Stomach (tissue), 9 donors: ENCODE measurements around the gene ZDHHC5. TPM values are rescaled to one million over a fixed set of nuclear protein-coding genes. Genes with fewer than 3 reads are reported as not detected.

ENCODE experiments used
- DNase-seq, 2 donors: peaks; one replicate each; pipeline versions ENCODE4 v3.0.0 to v3.0.0-alpha.2; 2013 to 2019
- H3K27ac ChIP-seq, 5 donors: fragments of 200-600 bp in 4 of 5; sonication (generic) in 4 of 5; one replicate each; pipeline ENCODE4 v1.5.1; 2013 to 2019; ENCODE audit warnings: mild to moderate bottlenecking in 1 of 5, moderate library complexity in 1 of 5
- H3K27me3 ChIP-seq, 3 donors: fragments of 200-600 bp; sonication (generic); one replicate each; pipeline ENCODE4 v1.5.1; 2017 to 2019; ENCODE audit warnings: mixed run types in 1 of 3
- H3K36me3 ChIP-seq, 4 donors: fragments of 200-600 bp; sonication (generic); 1 replicate in 3 of 4; 2 replicates in 1 of 4; pipeline ENCODE4 v1.5.1; 2016 to 2019
- H3K4me1 ChIP-seq, 4 donors: fragments of 200-600 bp; sonication (generic); one replicate each; pipeline ENCODE4 v1.5.1; 2016 to 2019
- H3K4me3 ChIP-seq, 4 donors: fragments of 200-600 bp; sonication (generic) in 3 of 4; one replicate each; pipeline ENCODE4 v1.5.1; 2016 to 2019; ENCODE audit warnings: mild to moderate bottlenecking in 1 of 4
- H3K9me3 ChIP-seq, 4 donors: fragments of 200-600 bp; sonication (generic); one replicate each; pipeline ENCODE4 v1.5.1; 2016 to 2019
- CTCF ChIP-seq, 7 experiments: fragments of 450-650 bp in 4 of 7; fragments of 200-600 bp in 3 of 7; sonication (generic) in 3 of 7; IDR thresholded peaks; one replicate each; pipeline ENCODE4 v1.5.1; 2016 to 2019; ENCODE audit warnings: antibody characterized with exemption in 7 of 7, control low read depth in 2 of 7, mild to moderate bottlenecking in 1 of 7
- EP300 ChIP-seq: sonication (generic); formaldehyde crosslinking; IDR thresholded peaks from one replicate; pipeline ENCODE4 v1.6.1; 2017; ENCODE audit warnings: antibody characterized with exemption
- POLR2A ChIP-seq, 4 donors: fragments of 450-650 bp; IDR thresholded peaks; one replicate each; pipeline ENCODE4 v1.6.1; 2016; ENCODE audit warnings: antibody characterized with exemption in 4 of 4, control low read depth in 2 of 4, mild to moderate bottlenecking in 1 of 4, moderate library complexity in 1 of 4
- POLR2AphosphoS5 ChIP-seq, 3 donors: sonication (generic); formaldehyde crosslinking; IDR thresholded peaks; one replicate each; pipeline ENCODE4 v1.6.1; 2016; ENCODE audit warnings: antibody characterized with exemption in 3 of 3
- WGBS, 5 donors: extraction: QIAGEN DNeasy Blood & Tissue Kit in 3 of 5; methylation state at CpG; one replicate each; pipeline versions ENCODE4 v1.1.5 to v1.1.7; 2013 to 2018; 5-methylcytosine and 5-hydroxymethylcytosine counted together
- intact Hi-C: fragments of 100-400 bp; cut with DNase I; formaldehyde crosslinking; loops from one replicate; pipeline ENCODE4 v1.15.1; 2023; ENCODE audit warnings: low total_unique reads
- polyA plus RNA-seq, 3 donors: library from polyadenylated mRNA; stranded (reverse); fragments of 200-250 nt; gene quantifications; one replicate each; pipeline ENCODE4 v1.2.3, GENCODE V29; 2013
- total RNA-seq, 5 donors: library from RNA; depleted of rRNA; stranded (reverse); fragments of >200 nt; gene quantifications; one replicate each; pipeline versions ENCODE4 v1.1.0 to v1.2.3, GENCODE V29; 2014 to 2016
- donor health status: healthy with polysubstance abuse.
- donor health status: Bipolar disorder and iron deficiency.
- donor health status: healthy.

Gene ZDHHC5
- total and polyA plus RNA-seq, 8 donors: 11.2 to 72.8 (median 28.7) TPM

GRCh38 chr11:57630171-57630570, 37.7 kb upstream of the ZDHHC5 start:
- peaks cover 0 to 3% (median 0%) of the 10 kb centered on the region in 3 donors for H3K27me3 ChIP-seq
- no peak overlapping the region for H3K27ac ChIP-seq
- no peak for TF ChIP-seq EP300
- no peak for TF ChIP-seq POLR2AphosphoS5 (IDR thresholded peaks at IDR 0.05)
- TF ChIP-seq POLR2A (IDR thresholded peaks at IDR 0.05): no peak
- TF ChIP-seq CTCF (IDR thresholded peaks at IDR 0.05): no peak
- DNase-seq: no peak
- no peaks in the 10 kb centered on the region for H3K36me3 ChIP-seq
- no peaks in the 10 kb centered on the region for H3K9me3 ChIP-seq
- 52 to 69% (median 63%) methylated on average over 2 of the region's 2 CpGs for WGBS, 5 donors
- intact Hi-C loops: no loop called here
- no peak overlapping the region for H3K4me3 ChIP-seq
- no peaks in the 10 kb centered on the region for H3K4me1 ChIP-seq

GRCh38 chr11:57632116-57632515, 35.8 kb upstream of the ZDHHC5 start:
- Histone ChIP-seq H3K9me3 (no peaks in the 10 kb centered on the region), H3K27ac (no peak overlapping the region), H3K4me1 (peaks cover 0 to under 1% (median 0%) of the 10 kb centered on the region in 4 donors), H3K36me3 (no peaks in the 10 kb centered on the region), H3K27me3 (peaks cover 0 to 4% (median 0%) of the 10 kb centered on the region in 3 donors), H3K4me3 (no peak overlapping the region)
- 54 to 63% (median 61%) methylated on average over 5 of the region's 5 CpGs for WGBS, 5 donors
- TF ChIP-seq POLR2A (IDR thresholded peaks at IDR 0.05): no peak
- no peak for TF ChIP-seq CTCF (IDR thresholded peaks at IDR 0.05)
- TF ChIP-seq POLR2AphosphoS5 (IDR thresholded peaks at IDR 0.05): no peak
- TF ChIP-seq EP300: no peak
- intact Hi-C loops: no loop called here
- no peak for DNase-seq

- Histone ChIP-seq H3K9me3 (no peaks in the 10 kb centered on the region), H3K27ac (no peak overlapping the region), H3K36me3 (no peaks in the 10 kb centered on the region), H3K27me3 (peaks cover 0 to 19% (median 11%) of the 10 kb centered on the region in 3 donors), H3K4me1 (peaks cover 8 to 14% (median 12%) of the 10 kb centered on the region in 4 donors), H3K4me3 (no peak overlapping the region)
- intact Hi-C loops: no loop called here
- TF ChIP-seq POLR2AphosphoS5 (IDR thresholded peaks at IDR 0.05): no peak
- TF ChIP-seq POLR2A (IDR thresholded peaks at IDR 0.05): no peak
- no peak for TF ChIP-seq CTCF (IDR thresholded peaks at IDR 0.05)
- no peak for TF ChIP-seq EP300
- WGBS, 5 donors: 66 to 72% (median 71%) methylated on average over 6 of the region's 6 CpGs
- DNase-seq: no peak
These were observed 34.4 kb upstream of the ZDHHC5 start for GRCh38 chr11:57633394-57634070.

- Histone ChIP-seq H3K27me3 (peaks cover 0 to 26% (median 16%) of the 10 kb centered on the region in 3 donors), H3K9me3 (no peaks in the 10 kb centered on the region), H3K36me3 (no peaks in the 10 kb centered on the region), H3K4me1 (peaks cover 10 to 22% (median 20%) of the 10 kb centered on the region in 4 donors), H3K27ac (no peak overlapping the region), H3K4me3 (no peak overlapping the region)
- intact Hi-C loops: no loop called here
- no peak for DNase-seq
- TF ChIP-seq POLR2A (IDR thresholded peaks at IDR 0.05) (no peak), EP300 (no peak), CTCF (IDR thresholded peaks at IDR 0.05) (no peak), POLR2AphosphoS5 (IDR thresholded peaks at IDR 0.05) (no peak)
These were observed 33.6 kb upstream of the ZDHHC5 start for GRCh38 chr11:57634311-57634710.
